ENCODE measurements around the gene DCTN2. TPM values are rescaled to one million over a fixed set of nuclear protein-coding genes. Genes with fewer than 3 reads are reported as not detected.

Gene DCTN2
- total and polyA plus RNA-seq, 2 donors (not counting 3 experiments of a cell fraction or from before 2014, with no cell fraction given), result 146 to 161 TPM

DNA sequence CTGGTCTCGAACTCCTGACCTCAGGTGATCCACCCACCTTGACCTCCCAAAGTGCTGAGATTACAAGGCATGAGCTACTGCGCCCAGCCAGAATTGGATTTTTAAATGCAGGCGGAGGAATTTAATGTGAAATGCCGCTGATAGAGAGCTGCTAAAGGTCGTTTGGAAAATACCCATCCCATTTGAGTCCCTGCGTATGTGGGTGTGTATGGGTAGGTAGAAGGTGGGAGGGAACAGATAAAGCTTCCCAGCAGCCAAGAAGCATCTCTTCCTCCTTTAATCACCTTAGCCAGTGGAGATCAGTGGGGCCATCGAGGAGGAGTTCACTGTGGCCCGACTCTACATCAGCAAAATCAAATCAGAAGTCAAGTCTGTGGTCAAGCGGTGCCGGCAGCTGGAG, 27.8 kb upstream of the DCTN2 start:
- intact Hi-C loops (cut with micrococcal nuclease) (no loop called here), dilution Hi-C loops (cut with MboI; ENCODE audit: extremely low pct_ligation_motif_present, low sequenced_read_pairs) (no loop called here)
- Histone ChIP-seq H3K79me2 (ENCODE audit: control insufficient read depth, insufficient read depth, low read length) (no peaks in the 10 kb centered on the region), H2AFZ (ENCODE audit: low read depth, low read length) (no peak overlapping the region), H3K9me1 (replicated peaks; ENCODE audit: control insufficient read depth, extremely low read depth, insufficient read depth, low read length) (no peaks in the 10 kb centered on the region), H3K4me3 (replicated peaks in 1 of 3; ENCODE audit: insufficient read depth in 1 of 3, low read depth in 1 of 3, low read length in 3 of 3) (no peak overlapping the region), H3K4me1 (ENCODE audit: control insufficient read depth, extremely low read depth, insufficient read depth, low read length) (no peaks in the 10 kb centered on the region), H3K9ac (replicated peaks; ENCODE audit: extremely low read depth, insufficient read depth, low read length) (no peak overlapping the region), H3K4me2 (ENCODE audit: insufficient read depth, low read length) (no peak overlapping the region), H4K20me1 (replicated peaks; ENCODE audit: control insufficient read depth, extremely low read depth, insufficient read depth, low read length) (no peaks in the 10 kb centered on the region), H3K27me3 (ENCODE audit: control insufficient read depth in 2 of 2, insufficient read depth in 2 of 2, low read length in 2 of 2) (peaks cover 6% of the 10 kb centered on the region in 2 experiments), H3K9me3 (replicated peaks; ENCODE audit: control insufficient read depth, insufficient read depth, low read length) (no peaks in the 10 kb centered on the region), H3K27ac (ENCODE audit: insufficient read depth, low read depth, low read length) (no peak overlapping the region), H3K36me3 (ENCODE audit: control insufficient read depth in 2 of 2, extremely low read depth in 1 of 2, insufficient read depth in 2 of 2, low read length in 2 of 2) (no peaks in the 10 kb centered on the region)
- DNase-seq (ENCODE audit: low read depth, low spot score) (no peak), FAIRE-seq (no peak)
- POLR2A ChIA-PET, result no interaction called here
- no TSS peak for BruUV-seq (replicated peaks)
- CTCF ChIA-PET, result interaction anchor here (1.3 to 2.6 kb wide), 3 partner anchors 10 to 63 kb away, joined by 4 to 21 read pairs (median 7); partner anchors contain the start of gene B4GALNT1
- TF ChIP-seq POLR2A (IDR thresholded peaks at IDR 0.05; ENCODE audit: low read depth, low read length), result no peak
- no peak for TF ChIP-seq MYC (IDR thresholded peaks at IDR 0.05; ENCODE audit: low read depth, low read length)
- no peak for TF ChIP-seq JUN (IDR thresholded peaks at IDR 0.05; ENCODE audit: borderline replicate concordance, insufficient read depth, insufficient read length, low read depth)
- TF ChIP-seq, protein P1, sequence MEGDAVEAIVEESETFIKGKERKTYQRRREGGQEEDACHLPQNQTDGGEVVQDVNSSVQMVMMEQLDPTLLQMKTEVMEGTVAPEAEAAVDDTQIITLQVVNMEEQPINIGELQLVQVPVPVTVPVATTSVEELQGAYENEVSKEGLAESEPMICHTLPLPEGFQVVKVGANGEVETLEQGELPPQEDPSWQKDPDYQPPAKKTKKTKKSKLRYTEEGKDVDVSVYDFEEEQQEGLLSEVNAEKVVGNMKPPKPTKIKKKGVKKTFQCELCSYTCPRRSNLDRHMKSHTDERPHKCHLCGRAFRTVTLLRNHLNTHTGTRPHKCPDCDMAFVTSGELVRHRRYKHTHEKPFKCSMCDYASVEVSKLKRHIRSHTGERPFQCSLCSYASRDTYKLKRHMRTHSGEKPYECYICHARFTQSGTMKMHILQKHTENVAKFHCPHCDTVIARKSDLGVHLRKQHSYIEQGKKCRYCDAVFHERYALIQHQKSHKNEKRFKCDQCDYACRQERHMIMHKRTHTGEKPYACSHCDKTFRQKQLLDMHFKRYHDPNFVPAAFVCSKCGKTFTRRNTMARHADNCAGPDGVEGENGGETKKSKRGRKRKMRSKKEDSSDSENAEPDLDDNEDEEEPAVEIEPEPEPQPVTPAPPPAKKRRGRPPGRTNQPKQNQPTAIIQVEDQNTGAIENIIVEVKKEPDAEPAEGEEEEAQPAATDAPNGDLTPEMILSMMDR (IDR thresholded peaks at IDR 0.05; ENCODE audit: extremely low read depth in 1 of 2, insufficient read depth in 1 of 2, low read depth in 1 of 2, low read length in 2 of 2), result no peak
- no peak for TF ChIP-seq EZH2 (IDR thresholded peaks at IDR 0.05; ENCODE audit: borderline replicate concordance, low read depth, low read length, severe bottlenecking)
- TF ChIP-seq FOS (IDR thresholded peaks at IDR 0.05; ENCODE audit: borderline replicate concordance, insufficient read depth, low read length), result no peak
- TF ChIP-seq GATA2 (IDR thresholded peaks at IDR 0.05; ENCODE audit: insufficient read depth, insufficient read length, low read depth, low read length), result no peak
- TF ChIP-seq POLR2AphosphoS5 (IDR thresholded peaks at IDR 0.05; ENCODE audit: insufficient read depth, low read depth, low read length), result no peak
- TF ChIP-seq, protein P2, sequence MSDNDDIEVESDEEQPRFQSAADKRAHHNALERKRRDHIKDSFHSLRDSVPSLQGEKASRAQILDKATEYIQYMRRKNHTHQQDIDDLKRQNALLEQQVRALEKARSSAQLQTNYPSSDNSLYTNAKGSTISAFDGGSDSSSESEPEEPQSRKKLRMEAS (IDR thresholded peaks at IDR 0.05; ENCODE audit: insufficient read depth, insufficient read length), result no peak

All from endothelial cell of umbilical vein (primary cell).